ENCODE measurements around the gene TWNK. TPM values are rescaled to one million over a fixed set of nuclear protein-coding genes. Genes with fewer than 3 reads are reported as not detected.

Gene TWNK
- total and polyA plus RNA-seq, 11 donors = 4.7 to 9.5 (median 5.8) TPM

DNA sequence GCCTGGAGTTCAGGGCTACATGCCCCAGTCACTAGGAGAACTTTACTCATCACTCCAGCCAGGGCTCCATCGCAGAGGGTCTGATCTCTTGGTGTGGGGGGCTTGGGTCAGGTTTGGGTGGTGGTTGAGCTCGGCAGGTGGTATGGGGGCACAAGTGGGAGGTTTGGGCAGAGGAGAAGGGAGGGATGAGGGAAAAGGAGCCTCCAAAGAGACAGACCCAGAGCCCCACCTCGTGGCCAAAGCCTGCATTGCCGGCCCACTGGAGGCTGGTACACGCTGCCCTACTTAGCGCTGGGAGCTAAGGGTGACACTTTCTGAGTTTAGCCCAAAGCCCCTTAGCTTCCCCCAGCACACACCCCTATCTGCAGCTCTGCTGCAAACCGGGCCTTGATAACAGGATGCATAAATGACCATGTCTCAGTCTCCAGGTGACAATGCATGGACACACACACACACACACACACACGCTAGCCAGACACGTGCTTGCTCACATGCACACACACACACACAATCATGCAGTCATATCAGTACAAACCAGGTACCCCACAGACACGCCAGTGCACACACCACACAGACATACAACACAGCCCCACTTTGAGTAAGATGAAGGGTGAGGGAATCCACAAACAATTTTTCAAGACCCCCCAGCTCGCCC is 27.0 kb downstream of the TWNK start:
- H3K27me3 ChIP-seq = peaks cover 0 to 17% (median 3%) of the 10 kb centered on the region in 9 donors
- DNase-seq (peak; percentile 75 to 92 (median 78)), ATAC-seq (peak; percentile 40 to 69 (median 65))
- TF ChIP-seq, protein P1, sequence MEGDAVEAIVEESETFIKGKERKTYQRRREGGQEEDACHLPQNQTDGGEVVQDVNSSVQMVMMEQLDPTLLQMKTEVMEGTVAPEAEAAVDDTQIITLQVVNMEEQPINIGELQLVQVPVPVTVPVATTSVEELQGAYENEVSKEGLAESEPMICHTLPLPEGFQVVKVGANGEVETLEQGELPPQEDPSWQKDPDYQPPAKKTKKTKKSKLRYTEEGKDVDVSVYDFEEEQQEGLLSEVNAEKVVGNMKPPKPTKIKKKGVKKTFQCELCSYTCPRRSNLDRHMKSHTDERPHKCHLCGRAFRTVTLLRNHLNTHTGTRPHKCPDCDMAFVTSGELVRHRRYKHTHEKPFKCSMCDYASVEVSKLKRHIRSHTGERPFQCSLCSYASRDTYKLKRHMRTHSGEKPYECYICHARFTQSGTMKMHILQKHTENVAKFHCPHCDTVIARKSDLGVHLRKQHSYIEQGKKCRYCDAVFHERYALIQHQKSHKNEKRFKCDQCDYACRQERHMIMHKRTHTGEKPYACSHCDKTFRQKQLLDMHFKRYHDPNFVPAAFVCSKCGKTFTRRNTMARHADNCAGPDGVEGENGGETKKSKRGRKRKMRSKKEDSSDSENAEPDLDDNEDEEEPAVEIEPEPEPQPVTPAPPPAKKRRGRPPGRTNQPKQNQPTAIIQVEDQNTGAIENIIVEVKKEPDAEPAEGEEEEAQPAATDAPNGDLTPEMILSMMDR (IDR thresholded peaks at IDR 0.05) = peak; percentile 78 to 92 (median 88)
- TF ChIP-seq POLR2A (IDR thresholded peaks at IDR 0.05) = no peak
- no peak overlapping the region for H3K27ac ChIP-seq
- intact Hi-C loops (cut with DNase I) = loop anchor here in 9 of 10 donors (1.0 to 5.0 kb wide), 6 partner anchors 18 to 452 kb away; partner anchors contain the start of gene SEMA4G (in 3 of the 9)
- no peaks in the 10 kb centered on the region for H3K36me3 ChIP-seq
- 18 to 22% (median 21%) methylated on average over 11 of the region's 11 CpGs for WGBS, 4 donors
- no peaks in the 10 kb centered on the region for H3K9me3 ChIP-seq
- no peak overlapping the region for H3K4me3 ChIP-seq
- H3K4me1 ChIP-seq = peaks cover 0 to 42% (median 26%) of the 10 kb centered on the region in 12 donors

DNA sequence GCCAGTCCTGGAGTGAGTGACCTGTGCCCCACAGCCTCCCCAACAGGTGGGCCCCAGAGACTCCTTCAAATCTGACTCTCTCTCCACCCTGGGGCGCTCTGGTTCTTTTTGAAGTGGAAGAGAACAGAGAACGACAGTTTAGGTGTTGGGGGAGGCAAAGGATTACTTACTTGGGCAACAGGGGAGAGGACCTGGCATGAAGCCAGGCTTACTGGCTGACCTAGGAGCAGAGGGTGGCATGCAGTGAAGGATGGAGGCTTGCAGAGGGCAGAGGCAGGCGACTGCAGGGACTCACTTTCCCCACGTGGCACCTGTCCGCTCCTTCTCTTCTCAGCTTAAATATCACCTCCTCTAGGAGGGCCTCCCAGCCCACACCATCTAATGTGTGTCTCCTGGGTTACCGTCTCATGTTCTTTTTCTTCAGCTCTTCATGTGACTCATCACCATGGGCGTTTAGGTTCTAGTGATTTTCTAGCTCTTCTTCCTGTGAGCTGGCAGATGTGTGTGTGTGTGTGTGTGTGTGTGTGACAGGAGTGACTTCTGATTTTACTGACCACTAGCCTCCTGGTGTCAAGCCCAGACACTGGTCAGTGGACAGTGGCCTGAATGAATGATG is 27.7 kb downstream of the TWNK start:
- TF ChIP-seq, protein P1 (IDR thresholded peaks at IDR 0.05) = no peak
- TF ChIP-seq POLR2A (IDR thresholded peaks at IDR 0.05) = no peak
- Histone ChIP-seq H3K4me3 (no peak overlapping the region), H3K9me3 (no peaks in the 10 kb centered on the region), H3K27ac (no peak overlapping the region), H3K27me3 (peaks cover 0 to 17% (median 3%) of the 10 kb centered on the region in 9 donors), H3K36me3 (no peaks in the 10 kb centered on the region), H3K4me1 (peaks cover 0 to 42% (median 26%) of the 10 kb centered on the region in 12 donors)
- intact Hi-C loops (cut with DNase I) = loop anchor here in 9 of 10 donors (1.0 to 5.0 kb wide), 7 partner anchors 19 to 453 kb away; partner anchors contain the start of gene SEMA4G (in 3 of the 9)
- 45 to 53% (median 50%) methylated on average over 6 to 7 of the region's 7 CpGs for WGBS, 4 donors
- DNase-seq = no peak
- ATAC-seq = no peak

DNA sequence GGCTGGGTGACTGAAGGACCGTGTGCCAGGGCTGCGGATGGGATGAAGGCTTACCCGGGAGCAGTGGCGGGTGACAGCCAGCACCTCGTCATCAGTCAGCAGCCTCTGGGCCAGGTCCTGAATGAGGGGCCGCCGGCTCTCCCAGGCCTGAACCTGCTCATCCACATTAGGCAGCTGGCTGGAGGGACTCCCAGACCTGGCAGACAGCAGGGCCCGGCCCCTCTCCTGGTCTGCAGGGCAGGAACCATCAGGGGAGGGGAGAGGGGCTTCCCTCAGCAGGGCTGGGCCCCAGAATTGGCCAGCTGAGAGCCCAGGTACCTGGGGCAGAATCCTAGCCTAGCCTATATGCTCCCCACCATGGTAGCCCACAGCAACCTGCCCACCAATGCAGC is 28.2 kb downstream of the TWNK start:
- no peak for DNase-seq
- peaks cover 0 to 42% (median 26%) of the 10 kb centered on the region in 12 donors for H3K4me1 ChIP-seq
- TF ChIP-seq, protein P1 (IDR thresholded peaks at IDR 0.05) = no peak
- no peak for TF ChIP-seq POLR2A (IDR thresholded peaks at IDR 0.05)
- intact Hi-C loops (cut with DNase I) = loop anchor here in 5 of 10 donors (1.0 to 2.0 kb wide), 3 partner anchors 21 to 47 kb away; partner anchors contain the start of gene SEMA4G (in 3 of the 5)
- WGBS, 4 donors = 75 to 84% (median 80%) methylated on average over 2 to 8 of the region's 8 CpGs
- H3K4me3 ChIP-seq = no peak overlapping the region
- H3K36me3 ChIP-seq = no peaks in the 10 kb centered on the region
- peaks cover 0 to 17% (median 3%) of the 10 kb centered on the region in 9 donors for H3K27me3 ChIP-seq
- ATAC-seq = no peak
- no peaks in the 10 kb centered on the region for H3K9me3 ChIP-seq
- H3K27ac ChIP-seq = no peak overlapping the region

DNA sequence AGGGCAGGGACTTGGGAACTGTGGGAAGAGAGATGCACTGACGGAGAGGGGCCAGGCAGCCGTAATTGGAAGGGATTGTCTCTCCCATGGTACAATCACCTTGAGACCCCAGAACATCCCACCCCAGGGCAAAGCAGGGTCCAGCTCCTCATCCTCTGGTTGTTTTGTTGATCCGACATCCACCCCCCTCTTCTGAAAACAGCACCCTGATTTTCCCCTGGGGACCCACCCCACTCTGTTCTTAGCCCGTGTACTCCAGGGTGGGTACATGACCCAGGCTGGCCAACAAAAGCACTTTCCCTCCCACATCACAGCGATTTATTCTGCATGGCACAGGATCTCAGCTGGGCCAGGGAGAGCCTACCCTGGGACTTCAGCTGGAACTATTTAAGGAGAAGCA is 29.5 kb downstream of the TWNK start:
- intact Hi-C loops (cut with DNase I) = no loop called here

More for the DNA sequence above, 29.5 kb downstream of the TWNK start:
- peaks cover 0 to 17% (median 3%) of the 10 kb centered on the region in 9 donors for H3K27me3 ChIP-seq
- H3K27ac ChIP-seq = no peak overlapping the region
- DNase-seq = no peak
- H3K9me3 ChIP-seq = no peaks in the 10 kb centered on the region
- WGBS, 4 donors = 58 to 71% (median 63%) methylated on average over 5 of the region's 5 CpGs
- no peak overlapping the region for H3K4me3 ChIP-seq
- ATAC-seq = no peak
- TF ChIP-seq, protein P1 (IDR thresholded peaks at IDR 0.05) = no peak
- TF ChIP-seq POLR2A (IDR thresholded peaks at IDR 0.05) = no peak
- H3K36me3 ChIP-seq = no peaks in the 10 kb centered on the region
- peaks cover 0 to 37% (median 23%) of the 10 kb centered on the region in 12 donors for H3K4me1 ChIP-seq

All from heart left ventricle (tissue), 16 donors.